Keratinocyte (primary cell): ENCODE results near the gene SCUBE3. TPM values are rescaled to one million over a fixed set of nuclear protein-coding genes. Genes with fewer than 3 reads are reported as not detected.

Source experiments
- DNase-seq: peaks from one replicate; pipeline ENCODE4 v3.0.0-alpha.2; 2011; ENCODE audit warnings: low read depth, missing footprints, low spot score
- FAIRE-seq: peaks from 2 replicates; lab custom pipeline; 2011; peaks lifted over from hg19 to GRCh38; lab: Jason Lieb, UNC
- H2AFZ ChIP-seq: 2 replicates; pipeline ENCODE4 v1.6.0; 2012; ENCODE audit warnings: low read length, control low read depth, inconsistent platforms; ENCODE audit not compliant: control insufficient read depth
- H3K27ac ChIP-seq: 2 replicates; pipeline ENCODE4 v1.5.1; 2011; ENCODE audit warnings: low read length; ENCODE audit not compliant: control insufficient read depth, insufficient read depth
- H3K27me3 ChIP-seq: 3 replicates; pipeline ENCODE4 v1.6.0; 2011; ENCODE audit warnings: low read length; ENCODE audit not compliant: control insufficient read depth, insufficient read depth; ENCODE audit errors: extremely low read depth
- H3K36me3 ChIP-seq, 2 experiments: 2 replicates in 1 of 2; 3 replicates in 1 of 2; pipeline ENCODE4 v1.5.1; 2011; ENCODE audit warnings: low read length in 2 of 2, mild to moderate bottlenecking in 1 of 2; ENCODE audit not compliant: control insufficient read depth in 2 of 2, insufficient read depth in 2 of 2; ENCODE audit errors: extremely low read depth in 1 of 2
- H3K4me1 ChIP-seq: 3 replicates; pipeline ENCODE4 v1.5.1; 2011; ENCODE audit warnings: low read length; ENCODE audit not compliant: control insufficient read depth, insufficient read depth; ENCODE audit errors: extremely low read depth
- H3K4me2 ChIP-seq: 3 replicates; pipeline ENCODE4 v1.6.0; 2011; ENCODE audit warnings: low read depth, low read length; ENCODE audit not compliant: control insufficient read depth, insufficient read depth; ENCODE audit errors: extremely low read depth
- H3K4me3 ChIP-seq, 3 experiments: fragments of 200-600 bp in 1 of 3; sonication (generic) in 1 of 3; 2 replicates in 2 of 3; 3 replicates in 1 of 3; pipeline ENCODE4 v1.5.1; 2011 to 2016; ENCODE audit warnings: low read length in 3 of 3, mild to moderate bottlenecking in 3 of 3, control low read depth in 2 of 3, inconsistent platforms in 1 of 3, low read depth in 1 of 3, mixed read lengths in 1 of 3, mixed run types in 1 of 3, moderate library complexity in 1 of 3; ENCODE audit not compliant: control insufficient read depth in 2 of 3, insufficient read depth in 2 of 3; ENCODE audit errors: extremely low read depth in 1 of 3
- H3K79me2 ChIP-seq: 2 replicates; pipeline ENCODE4 v1.6.0; 2012; ENCODE audit warnings: low read length; ENCODE audit not compliant: control insufficient read depth, insufficient read depth
- H3K9ac ChIP-seq: 3 replicates; pipeline ENCODE4 v1.6.0; 2011; ENCODE audit warnings: low read length; ENCODE audit not compliant: control insufficient read depth, insufficient read depth; ENCODE audit errors: extremely low read depth
- H3K9me1 ChIP-seq: 3 replicates; pipeline ENCODE4 v1.6.0; 2011; ENCODE audit warnings: low read length; ENCODE audit not compliant: control insufficient read depth, insufficient read depth; ENCODE audit errors: extremely low read depth
- H3K9me3 ChIP-seq: 2 replicates; pipeline ENCODE4 v1.5.1; 2012; ENCODE audit warnings: low read depth, low read length; ENCODE audit not compliant: control insufficient read depth
- H4K20me1 ChIP-seq: 3 replicates; pipeline ENCODE4 v1.6.0; 2011; ENCODE audit warnings: low read length; ENCODE audit not compliant: control insufficient read depth, insufficient read depth; ENCODE audit errors: extremely low read depth
- CTCF ChIP-seq, 3 experiments: IDR thresholded peaks in 1 of 3; conservative IDR thresholded peaks in 1 of 3; optimal IDR thresholded peaks in 1 of 3; 2 replicates in 2 of 3; 3 replicates in 1 of 3; pipeline versions ENCODE3 to v1.5.1; 2011; ENCODE audit warnings: low read length in 3 of 3, mild to moderate bottlenecking in 3 of 3, moderate library complexity in 2 of 3, control low read depth in 1 of 3, inconsistent platforms in 1 of 3; ENCODE audit not compliant: insufficient read depth in 2 of 3; ENCODE audit errors: extremely low read depth in 1 of 3
- EZH2 ChIP-seq: IDR thresholded peaks from one replicate; pipeline ENCODE4 v1.6.1; 2012; ENCODE audit warnings: inconsistent platforms, mild to moderate bottlenecking, low read length, moderate library complexity
- dilution Hi-C: fragments of 300-500 bp; cut with MboI; formaldehyde crosslinking; loops from one replicate; pipeline ENCODE4 v1.7.0; 2020; ENCODE audit warnings: low sequenced_read_pairs; ENCODE audit not compliant: extremely low pct_ligation_motif_present
- polyA plus RNA-seq, 5 experiments: library from polyadenylated mRNA; depleted of rRNA in 3 of 5; stranded (reverse) in 3 of 5; stranded (forward) in 1 of 5; unstranded in 1 of 5; fragments of >200 nt; gene quantifications; 1 replicate in 1 of 5; 2 replicates in 3 of 5; 3 replicates in 1 of 5; pipeline versions ENCODE4 v1.2.1 to v1.2.3, GENCODE V29; 2011 to 2012; ENCODE audit warnings: missing spikeins in 2 of 5, low read depth in 1 of 5, low replicate concordance in 1 of 5

The SCUBE3 gene
- polyA plus RNA-seq, 1 donor (not counting 4 experiments of a cell fraction or from before 2014, with no cell fraction given), result 0.01 TPM

- no peak for DNase-seq
- no peaks in the 10 kb centered on the region for H3K27me3 ChIP-seq
- H3K36me3 ChIP-seq, result no peaks in the 10 kb centered on the region
- no peak overlapping the region for H3K4me3 ChIP-seq
- no peaks in the 10 kb centered on the region for H4K20me1 ChIP-seq
- no peak for FAIRE-seq
- TF ChIP-seq EZH2 (no peak), CTCF (optimal IDR thresholded peaks at IDR 0.05 in 1 of 3, IDR thresholded peaks at IDR 0.05 in 1 of 3, conservative IDR thresholded peaks at IDR 0.05 in 1 of 3; ENCODE audit: extremely low read depth in 1 of 3, insufficient read depth in 2 of 3, low read length in 3 of 3) (no peak)
- no peaks in the 10 kb centered on the region for H3K79me2 ChIP-seq
- dilution Hi-C loops, result no loop called here
- H2AFZ ChIP-seq, result no peak overlapping the region
- H3K9me1 ChIP-seq, result no peaks in the 10 kb centered on the region
- no peak overlapping the region for H3K4me2 ChIP-seq
- H3K9ac ChIP-seq, result no peak overlapping the region
- H3K27ac ChIP-seq, result no peak overlapping the region
- H3K9me3 ChIP-seq, result peaks cover 2% of the 10 kb centered on the region
- H3K4me1 ChIP-seq, result peaks cover 17% of the 10 kb centered on the region
Measured at GRCh38 chr6:35164868-35165267, 48.9 kb upstream of the SCUBE3 start.

- Histone ChIP-seq H3K4me1 (peaks cover 12% of the 10 kb centered on the region), H3K27ac (no peak overlapping the region), H3K9me1 (no peaks in the 10 kb centered on the region), H4K20me1 (no peaks in the 10 kb centered on the region), H3K9me3 (peaks cover 2% of the 10 kb centered on the region), H3K79me2 (no peaks in the 10 kb centered on the region), H3K36me3 (no peaks in the 10 kb centered on the region), H2AFZ (no peak overlapping the region), H3K9ac (no peak overlapping the region), H3K4me2 (no peak overlapping the region), H3K4me3 (no peak overlapping the region), H3K27me3 (peaks cover 2% of the 10 kb centered on the region)
- no peak for DNase-seq
- TF ChIP-seq EZH2 (no peak), CTCF (optimal IDR thresholded peaks at IDR 0.05 in 1 of 3, IDR thresholded peaks at IDR 0.05 in 1 of 3, conservative IDR thresholded peaks at IDR 0.05 in 1 of 3; ENCODE audit: extremely low read depth in 1 of 3, insufficient read depth in 2 of 3, low read length in 3 of 3) (no peak)
- dilution Hi-C loops, result no loop called here
- no peak for FAIRE-seq
Measured at GRCh38 chr6:35165630-35166071, 48.1 kb upstream of the SCUBE3 start.
